NT2/D1 (cell line): ENCODE measurements around the gene SREBF1.

Source experiments
- DNase-seq: peaks from one replicate; pipeline ENCODE4 v3.0.0-alpha.2; 2011; ENCODE audit warnings: low read depth, low spot score
- H3K27me3 ChIP-seq: 2 replicates; pipeline ENCODE4 v1.6.0; 2011; ENCODE audit warnings: mild to moderate bottlenecking; ENCODE audit not compliant: insufficient read length, insufficient read depth
- H3K36me3 ChIP-seq: 2 replicates; pipeline ENCODE4 v1.6.1; 2011; ENCODE audit warnings: mild to moderate bottlenecking, low read length, mixed read lengths; ENCODE audit not compliant: insufficient read depth, insufficient read length
- H3K4me1 ChIP-seq: 2 replicates; pipeline ENCODE4 v1.5.1; 2011; ENCODE audit not compliant: insufficient read depth, insufficient read length
- H3K4me3 ChIP-seq: 2 replicates; pipeline ENCODE4 v1.5.1; 2011; ENCODE audit warnings: low read depth; ENCODE audit not compliant: insufficient read length
- H3K9ac ChIP-seq: 2 replicates; pipeline ENCODE4 v1.6.0; 2011; ENCODE audit warnings: low read depth; ENCODE audit not compliant: insufficient read length
- H3K9me3 ChIP-seq: 2 replicates; pipeline ENCODE4 v1.5.1; 2011; ENCODE audit warnings: mild to moderate bottlenecking, low read length; ENCODE audit not compliant: insufficient read depth
- SUZ12 ChIP-seq: IDR thresholded peaks from 2 replicates; pipeline ENCODE4 v1.6.1; 2011; ENCODE audit not compliant: insufficient read length, insufficient read depth; ENCODE audit errors: extremely low read depth
- YY1 ChIP-seq: IDR thresholded peaks from 2 replicates; pipeline ENCODE4 v1.6.1; 2011; ENCODE audit not compliant: insufficient read length, insufficient read depth
- ZNF274 ChIP-seq: IDR thresholded peaks from 2 replicates; pipeline ENCODE4 v1.6.1; 2011; ENCODE audit warnings: mild to moderate bottlenecking, low read depth, low read length

Gene SREBF1

DNA sequence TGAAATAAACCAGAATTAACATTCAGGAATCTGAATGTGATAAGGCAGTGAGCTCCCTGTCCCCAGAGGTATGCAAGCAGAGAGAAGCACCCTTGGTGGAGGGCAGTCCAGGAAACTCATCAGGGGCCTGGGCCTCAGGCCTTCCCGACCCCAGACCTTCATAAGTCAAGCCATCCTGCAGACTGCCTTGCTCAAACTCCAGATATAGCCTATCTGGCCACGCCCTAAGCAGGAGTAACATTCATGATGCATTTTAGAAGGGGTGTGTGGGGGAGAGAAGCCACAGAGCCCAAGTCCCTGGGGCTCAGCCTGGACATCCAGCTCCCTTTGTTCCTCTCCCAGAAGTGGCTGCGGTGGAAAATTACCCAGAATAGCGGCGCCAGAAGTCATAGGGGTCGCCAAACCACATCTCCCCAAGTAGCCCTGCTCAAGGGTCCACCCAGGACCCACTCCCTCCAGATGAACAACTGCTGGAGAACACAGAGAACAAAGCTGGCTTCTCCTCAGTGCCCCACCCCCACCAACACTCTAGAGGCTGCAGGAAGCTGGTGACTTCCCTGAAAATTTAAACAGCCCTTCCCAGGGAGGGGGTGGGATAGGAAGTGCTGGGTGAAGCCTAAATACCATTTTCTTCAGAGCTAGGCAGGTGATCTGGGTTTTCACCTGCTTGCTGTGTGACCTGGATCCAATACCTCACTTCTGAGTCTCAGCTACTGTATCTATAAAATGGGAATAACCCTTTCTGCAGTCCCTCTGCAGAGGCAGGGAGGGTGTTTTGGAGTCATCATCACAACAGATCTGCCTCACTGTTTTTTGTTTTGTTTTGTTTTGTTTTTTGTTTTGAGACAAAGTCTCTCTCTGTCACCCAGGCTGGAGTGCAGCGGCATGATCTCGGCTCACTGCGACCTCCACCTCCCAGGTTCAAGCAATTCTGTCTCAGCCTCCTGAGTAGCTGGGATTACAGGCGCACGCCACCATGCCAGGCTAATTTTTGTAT is 1.5 kb upstream of the SREBF1 start:
- DNase-seq, result no peak
- TF ChIP-seq ZNF274, result no peak
- no peak for TF ChIP-seq YY1
- TF ChIP-seq SUZ12, result no peak
- Histone ChIP-seq H3K9me3 (no peaks in the 10 kb centered on the region), H3K4me1 (peaks cover 13% of the 10 kb centered on the region), H3K36me3 (peaks cover 7% of the 10 kb centered on the region), H3K9ac (peak overlapping the region; percentile 65), H3K27me3 (no peaks in the 10 kb centered on the region), H3K4me3 (no peak overlapping the region)

DNA sequence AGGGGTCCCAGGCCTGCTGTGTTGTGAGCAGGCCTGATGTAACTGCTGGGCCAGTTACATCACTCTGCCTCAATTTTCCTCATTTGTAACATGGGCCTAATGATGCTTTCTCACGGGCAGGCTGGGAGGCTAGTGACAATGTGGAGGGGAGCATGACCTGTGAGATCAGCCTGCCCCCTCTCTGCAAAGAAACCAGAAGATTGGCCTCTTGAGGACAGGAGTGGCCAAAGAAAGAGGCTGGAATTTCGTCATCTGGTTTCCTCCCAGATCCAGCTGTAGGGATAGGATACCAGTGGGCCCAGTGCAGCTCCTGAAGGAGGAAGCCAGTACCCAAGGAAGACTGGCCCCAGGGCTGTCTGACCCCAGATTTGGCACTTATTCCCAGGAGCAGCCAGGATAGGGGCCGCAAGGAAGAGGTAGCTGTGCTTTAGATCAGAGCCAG is 615 bp upstream of the SREBF1 start:
- Histone ChIP-seq H3K9me3 (no peaks in the 10 kb centered on the region), H3K36me3 (peaks cover 7% of the 10 kb centered on the region), H3K9ac (peak overlapping the region; percentile 100), H3K4me3 (peak overlapping the region; percentile 97), H3K4me1 (peaks cover 13% of the 10 kb centered on the region), H3K27me3 (no peaks in the 10 kb centered on the region)
- no peak for DNase-seq
- TF ChIP-seq SUZ12 (no peak), YY1 (no peak), ZNF274 (no peak)

DNA sequence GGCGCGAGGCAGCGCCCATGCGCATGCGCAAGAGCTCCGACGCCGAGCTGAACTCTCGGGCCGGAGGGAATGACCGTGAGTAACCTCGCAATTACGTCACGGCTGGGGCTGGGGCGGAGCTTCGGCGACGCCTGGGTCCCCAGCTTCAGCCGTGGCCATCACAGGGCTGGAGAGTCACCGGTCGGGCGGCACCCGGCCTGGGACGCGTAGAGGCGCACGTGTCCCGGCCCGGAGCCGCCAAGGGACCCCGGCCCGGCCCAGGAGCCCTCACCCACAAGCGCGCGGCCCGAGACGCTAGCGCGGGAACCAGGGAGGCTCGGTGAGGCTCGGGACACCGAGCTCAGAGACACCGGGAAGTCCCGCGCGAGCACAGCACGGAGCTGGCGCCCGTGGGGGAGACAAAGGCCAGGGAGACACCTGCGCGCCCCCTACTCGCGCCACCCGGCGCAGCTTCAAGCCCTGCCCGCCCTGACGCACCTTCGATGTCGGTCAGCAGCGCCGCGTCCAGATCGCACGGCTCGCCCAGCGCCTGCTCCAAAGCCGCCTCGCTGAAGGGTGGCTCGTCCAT is 452 bp downstream of the SREBF1 start:
- H3K9ac ChIP-seq, result peak overlapping the region; percentile 100
- peaks cover 8% of the 10 kb centered on the region for H3K4me1 ChIP-seq
- no peak for DNase-seq
- H3K4me3 ChIP-seq, result peak overlapping the region; percentile 97
- H3K27me3 ChIP-seq, result no peaks in the 10 kb centered on the region
- peaks cover 18% of the 10 kb centered on the region for H3K36me3 ChIP-seq
- no peaks in the 10 kb centered on the region for H3K9me3 ChIP-seq
- TF ChIP-seq YY1, result no peak

DNA sequence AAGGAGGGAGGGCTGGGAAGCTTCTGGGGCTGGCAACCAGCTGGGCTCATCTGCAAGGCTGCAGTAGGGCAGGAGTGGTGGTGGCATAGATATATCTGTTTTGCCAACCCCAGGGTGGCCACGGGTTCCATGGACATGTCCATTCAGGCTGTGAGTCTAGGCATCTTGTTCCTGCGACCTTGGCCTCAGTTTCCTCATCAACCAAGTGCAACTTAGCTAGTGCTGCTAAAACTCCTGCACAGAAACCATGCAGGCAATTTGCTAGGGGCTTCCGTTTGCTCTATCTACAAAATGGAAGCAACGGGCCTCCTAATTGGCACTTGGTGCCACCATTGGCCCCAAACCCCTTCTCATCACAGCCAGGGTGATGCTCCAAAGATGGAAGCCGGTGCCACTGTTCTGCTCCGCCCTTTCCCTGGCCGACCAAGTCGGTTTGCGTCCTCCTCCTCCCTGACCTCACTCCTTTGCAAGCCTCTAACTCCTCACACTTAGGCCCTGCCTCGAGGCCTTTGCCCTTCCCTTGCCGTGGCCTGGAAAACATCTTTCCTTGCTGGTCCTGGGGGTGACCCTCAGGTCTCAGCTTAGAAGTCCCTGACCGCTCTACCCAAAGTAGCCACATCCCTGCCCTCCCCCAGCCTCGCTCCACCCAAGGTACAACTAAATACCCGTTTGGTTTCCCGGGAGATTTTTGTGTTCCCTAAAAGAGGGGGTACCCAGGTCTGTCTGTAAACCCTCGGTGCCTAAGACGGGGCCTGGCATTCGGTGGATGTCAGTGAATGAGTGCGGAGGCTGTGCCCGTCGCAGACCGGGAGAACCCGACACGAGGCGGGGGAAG is 1.2 kb downstream of the SREBF1 start:
- Histone ChIP-seq H3K4me1 (peaks cover 7% of the 10 kb centered on the region), H3K9ac (peak overlapping the region; percentile 100), H3K4me3 (peak overlapping the region; percentile 97), H3K36me3 (peaks cover 23% of the 10 kb centered on the region), H3K27me3 (no peaks in the 10 kb centered on the region), H3K9me3 (no peaks in the 10 kb centered on the region)
- DNase-seq, result no peak
- TF ChIP-seq YY1, result no peak
- TF ChIP-seq SUZ12, result no peak

DNA sequence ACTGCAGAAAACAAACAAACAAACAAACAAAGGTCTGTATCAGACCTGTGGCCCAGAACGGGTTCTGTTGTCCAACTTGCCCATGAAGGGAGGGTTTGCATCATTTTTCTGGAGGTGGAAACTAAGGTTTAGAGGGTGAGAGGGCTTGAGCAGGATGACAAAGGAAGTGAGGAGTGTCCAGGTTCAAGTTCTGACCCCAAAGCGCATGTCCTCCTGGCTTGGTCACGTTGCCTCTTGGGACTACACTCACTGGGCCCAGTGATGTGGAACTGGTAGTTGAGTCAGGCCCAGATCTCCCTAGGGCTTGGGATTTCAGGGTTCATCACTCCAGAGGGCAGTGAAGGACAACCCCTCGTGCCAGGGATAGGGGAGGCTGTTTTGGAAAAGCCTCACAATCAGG is 1.8 kb downstream of the SREBF1 start:
- TF ChIP-seq ZNF274 (no peak), SUZ12 (no peak), YY1 (no peak)
- Histone ChIP-seq H3K4me3 (no peak overlapping the region), H3K9ac (peak overlapping the region; percentile 42), H3K4me1 (peaks cover 7% of the 10 kb centered on the region), H3K9me3 (no peaks in the 10 kb centered on the region), H3K36me3 (peaks cover 23% of the 10 kb centered on the region), H3K27me3 (no peaks in the 10 kb centered on the region)
- DNase-seq, result no peak

DNA sequence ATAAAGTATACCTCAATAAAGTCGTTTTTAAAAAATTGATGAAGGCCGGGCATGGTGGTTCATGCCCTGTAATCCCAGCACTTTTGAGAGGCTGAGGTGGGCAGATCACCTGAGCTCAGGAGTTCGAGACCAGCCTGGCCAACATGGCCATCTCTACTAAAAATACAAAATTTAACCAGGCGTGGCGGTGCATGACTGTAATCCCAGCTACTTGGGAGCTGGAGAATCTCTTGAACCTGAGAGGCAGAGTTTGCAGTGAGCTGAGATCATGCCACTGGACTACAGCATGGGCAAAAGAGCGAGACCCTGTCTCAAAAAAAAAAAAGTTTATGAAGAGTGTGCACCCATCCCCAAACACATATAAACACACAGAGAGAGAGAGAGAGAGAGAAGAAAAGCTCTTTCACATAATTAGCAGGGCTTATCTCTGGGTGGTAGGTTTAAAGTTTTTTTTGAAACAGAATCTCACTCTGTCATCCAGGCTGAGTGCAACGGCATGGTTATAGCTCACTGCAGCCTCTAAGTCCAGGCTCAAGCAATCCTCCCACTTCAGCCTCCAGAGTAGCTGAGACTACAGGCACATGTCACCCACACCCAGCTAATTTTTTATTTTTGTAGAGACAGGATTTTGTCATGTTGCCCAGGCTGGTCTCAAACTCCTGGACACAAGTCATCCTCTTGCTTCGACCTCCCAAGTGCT is 3.0 kb downstream of the SREBF1 start:
- H3K9ac ChIP-seq, result no peak overlapping the region
- H3K9me3 ChIP-seq, result no peaks in the 10 kb centered on the region
- TF ChIP-seq ZNF274 (no peak), YY1 (no peak), SUZ12 (no peak)
- no peaks in the 10 kb centered on the region for H3K27me3 ChIP-seq
- H3K36me3 ChIP-seq, result peaks cover 23% of the 10 kb centered on the region
- no peak for DNase-seq
- no peak overlapping the region for H3K4me3 ChIP-seq
- peaks cover 7% of the 10 kb centered on the region for H3K4me1 ChIP-seq
